LNCAP (cell line): ENCODE measurements around the gene NPR2.

Source experiments
- CTCF ChIP-seq: fragments of 450-650 bp; IDR thresholded peaks from 2 replicates; pipeline ENCODE4 v1.5.1; 2017; ENCODE audit warnings: mild to moderate bottlenecking

The NPR2 gene

DNA sequence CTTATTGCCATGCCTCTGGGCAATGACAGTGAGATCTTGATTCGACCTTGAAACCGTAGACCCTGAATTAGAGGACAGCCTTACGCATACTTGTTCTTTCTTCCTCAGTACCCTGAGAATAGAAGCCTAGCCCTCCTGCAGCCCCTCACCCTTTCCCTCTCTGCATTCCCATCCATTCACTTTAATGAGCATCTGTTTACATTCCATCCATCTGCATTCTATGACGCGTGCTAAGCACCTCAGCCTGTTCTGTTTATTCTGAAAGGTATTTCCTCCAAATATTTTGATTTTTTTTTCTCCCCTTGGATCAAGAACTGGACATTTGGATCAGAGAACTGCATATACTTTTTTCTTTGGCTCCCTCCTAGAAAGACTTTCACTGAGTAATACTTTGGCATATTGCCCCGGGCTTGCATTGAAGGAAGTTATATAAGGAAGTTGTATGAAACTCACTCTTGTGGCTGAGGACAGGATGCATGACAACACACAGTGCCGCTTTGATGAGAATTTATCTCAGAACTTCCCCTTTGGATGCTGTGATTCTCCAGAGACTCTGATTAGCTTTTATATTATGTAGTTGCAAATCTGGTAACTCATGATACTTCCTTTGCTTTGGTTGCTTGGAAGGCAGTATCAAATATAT, 53.4 kb downstream of the NPR2 start:
- TF ChIP-seq CTCF: no peak

GRCh38 chr9:35845824-35846771, 54.7 kb downstream of the NPR2 start:
- TF ChIP-seq CTCF: no peak

GRCh38 chr9:35847792-35848572, 56.6 kb downstream of the NPR2 start:
- TF ChIP-seq CTCF: no peak

DNA sequence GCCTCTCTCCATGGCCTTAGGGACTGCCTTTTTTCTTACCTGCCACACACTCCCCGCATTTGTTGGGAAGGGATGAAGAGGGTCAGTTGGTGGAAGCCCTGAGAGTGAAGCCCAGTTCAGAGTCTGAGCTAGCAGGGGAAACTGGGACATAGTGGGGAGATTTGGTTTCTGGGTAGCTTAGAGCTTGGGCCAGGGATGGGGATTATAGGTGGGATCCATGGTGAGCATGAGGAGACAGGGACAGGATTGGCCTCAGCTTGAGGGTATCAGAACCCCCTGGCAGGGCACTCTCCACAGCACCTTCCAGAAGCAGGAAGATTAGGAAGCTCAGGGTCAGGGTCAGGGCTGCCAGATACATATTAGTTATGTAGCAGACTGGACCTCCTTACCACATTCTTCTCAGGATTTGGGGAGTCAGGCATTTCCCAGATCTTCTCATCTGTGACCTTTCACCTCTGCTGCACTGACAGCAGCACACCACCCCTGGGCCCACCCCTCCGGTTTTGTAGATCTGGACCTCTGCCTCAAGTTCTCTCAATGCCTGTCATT, 61.0 kb downstream of the NPR2 start:
- no peak for TF ChIP-seq CTCF

DNA sequence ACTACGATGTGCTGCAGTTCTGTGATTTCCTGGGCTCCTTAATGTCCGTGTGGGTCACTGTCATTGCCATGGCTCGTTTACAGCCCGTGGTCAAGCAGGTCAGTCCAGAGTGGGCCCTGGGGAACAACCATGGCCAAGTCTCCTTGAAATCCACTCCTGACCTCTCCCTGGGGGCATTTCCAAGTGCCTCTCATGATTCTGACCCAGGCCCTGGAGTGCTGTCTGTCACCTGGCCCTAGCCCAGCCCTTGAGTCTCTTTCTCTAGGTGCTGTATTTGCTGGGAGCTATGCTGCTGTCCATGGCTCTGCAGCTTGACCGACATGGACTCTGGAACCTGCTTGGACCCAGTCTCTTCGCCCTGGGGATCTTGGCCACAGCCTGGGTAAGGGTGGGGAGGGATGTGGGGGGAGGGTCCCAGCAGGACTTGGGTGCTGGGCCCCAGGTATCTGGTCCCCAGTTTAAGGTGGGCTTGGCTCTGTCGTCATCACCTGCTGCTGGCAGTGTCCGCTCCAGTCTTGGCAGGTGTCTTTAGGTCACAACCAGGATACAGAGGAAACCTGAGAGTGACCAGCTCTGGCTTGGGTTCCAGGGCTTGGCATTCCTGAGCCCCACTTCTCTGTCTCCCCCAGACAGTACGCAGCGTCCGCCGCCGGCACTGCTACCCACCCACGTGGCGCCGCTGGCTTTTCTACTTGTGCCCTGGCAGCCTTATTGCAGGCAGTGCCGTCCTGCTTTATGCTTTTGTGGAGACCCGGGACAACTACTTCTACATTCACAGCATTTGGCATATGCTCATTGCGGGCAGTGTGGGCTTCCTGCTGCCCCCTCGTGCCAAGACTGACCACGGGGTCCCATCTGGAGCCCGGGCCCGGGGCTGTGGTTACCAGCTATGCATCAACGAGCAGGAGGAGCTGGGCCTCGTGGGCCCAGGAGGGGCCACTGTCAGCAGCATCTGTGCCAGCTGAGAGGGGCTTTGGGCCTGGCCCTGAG, 61.8 kb downstream of the NPR2 start:
- TF ChIP-seq CTCF: no peak

DNA sequence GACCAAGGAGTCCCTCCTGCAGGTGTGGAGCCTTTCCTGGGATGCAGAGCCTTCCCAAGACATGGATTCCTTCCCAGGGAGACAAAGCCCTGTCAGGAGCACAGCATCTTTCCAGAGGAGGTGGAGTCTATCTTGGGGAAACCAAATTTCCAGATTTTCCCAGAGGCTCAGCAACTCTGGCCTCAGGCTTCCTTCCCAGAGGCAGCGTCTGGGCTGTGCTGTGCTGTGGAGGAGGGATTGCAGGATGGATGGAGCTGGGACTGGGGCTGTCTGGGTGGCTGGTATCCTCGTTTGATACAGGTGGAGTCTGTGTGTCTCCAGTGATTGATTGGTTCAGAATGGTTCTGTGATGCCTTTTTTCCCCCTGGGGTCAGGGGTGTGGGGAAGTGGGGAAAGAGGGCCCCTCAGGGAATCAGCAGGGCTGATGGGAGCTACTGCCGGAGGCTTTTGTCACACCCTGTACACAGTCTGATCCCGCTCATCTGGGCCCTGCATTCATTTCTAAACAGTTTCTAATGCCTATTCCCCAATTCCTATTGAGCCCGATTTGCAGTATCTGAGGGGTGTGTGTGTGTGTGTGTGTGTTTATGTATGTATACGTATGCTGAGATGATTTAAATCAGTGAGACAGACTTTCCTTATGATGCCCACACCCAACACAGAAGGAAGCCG, 62.8 kb downstream of the NPR2 start:
- no peak for TF ChIP-seq CTCF
